Measurements from ENCODE around the gene SLC35G2.
"Not testable (repeated sequence)": the region's sequence is repeated elsewhere in the genome, so short reads cannot be mapped to it uniquely, and the experiment has no call there.

The SLC35G2 gene

GRCh38 chr3:136818769-136819391 is at the start of gene SLC35G2:
SLC35G2 (plus strand) TSS chr3:136819126; CDS start chr3:136854461, 35,335 bp downstream.
- no peak for DNase-seq (ENCODE audit: low read depth, low spot score)

GRCh38 chr3:136772709-136773108 is 46.2 kb upstream of the SLC35G2 start:
- no peak for DNase-seq (ENCODE audit: low read depth, low spot score)

- DNase-seq (ENCODE audit: low read depth, low spot score): no peak
These were observed 40.1 kb upstream of the SLC35G2 start for GRCh38 chr3:136778865-136779264.

GRCh38 chr3:136780741-136781140 is 38.2 kb upstream of the SLC35G2 start:
- DNase-seq (ENCODE audit: low read depth, low spot score): no peak

- peak; percentile 26 for DNase-seq (ENCODE audit: low read depth, low spot score)
These were observed 35.2 kb upstream of the SLC35G2 start for GRCh38 chr3:136783708-136784191.

GRCh38 chr3:136787349-136787748 is 31.6 kb upstream of the SLC35G2 start:
- peak; percentile 58 for DNase-seq (ENCODE audit: low read depth, low spot score)

GRCh38 chr3:136788154-136788553 is 30.8 kb upstream of the SLC35G2 start:
- no peak for DNase-seq (ENCODE audit: low read depth, low spot score)

GRCh38 chr3:136789976-136790375 is 28.9 kb upstream of the SLC35G2 start:
- DNase-seq (ENCODE audit: low read depth, low spot score): no peak

GRCh38 chr3:136790786-136791185 is 28.1 kb upstream of the SLC35G2 start:
- DNase-seq (ENCODE audit: low read depth, low spot score): no peak

GRCh38 chr3:136792556-136793330 is 26.2 kb upstream of the SLC35G2 start:
- no peak for DNase-seq (ENCODE audit: low read depth, low spot score)

- not testable (repeated sequence) for DNase-seq (ENCODE audit: low read depth, low spot score)
These were observed 17.8 kb upstream of the SLC35G2 start for GRCh38 chr3:136801146-136801545.

GRCh38 chr3:136802481-136802996 is 16.4 kb upstream of the SLC35G2 start:
- DNase-seq (ENCODE audit: low read depth, low spot score): no peak

GRCh38 chr3:136804141-136804540 is 14.8 kb upstream of the SLC35G2 start:
- DNase-seq (ENCODE audit: low read depth, low spot score): no peak

GRCh38 chr3:136804813-136805212 is 14.1 kb upstream of the SLC35G2 start:
- DNase-seq (ENCODE audit: low read depth, low spot score): no peak

GRCh38 chr3:136805795-136806194 is 13.1 kb upstream of the SLC35G2 start:
- no peak for DNase-seq (ENCODE audit: low read depth, low spot score)

- no peak for DNase-seq (ENCODE audit: low read depth, low spot score)
These were observed 7.2 kb upstream of the SLC35G2 start for GRCh38 chr3:136811701-136812100.

- no peak for DNase-seq (ENCODE audit: low read depth, low spot score)
These were observed 1.5 kb upstream of the SLC35G2 start for GRCh38 chr3:136817448-136817847.

- no peak for DNase-seq (ENCODE audit: low read depth, low spot score)
These were observed 646 bp upstream of the SLC35G2 start for GRCh38 chr3:136818191-136818768.

- DNase-seq (ENCODE audit: low read depth, low spot score): peak; percentile 24
These were observed 435 bp downstream of the SLC35G2 start for GRCh38 chr3:136819392-136819730.

GRCh38 chr3:136819731-136820679 is 1.1 kb downstream of the SLC35G2 start:
- DNase-seq (ENCODE audit: low read depth, low spot score): peak; percentile 17

- no peak for DNase-seq (ENCODE audit: low read depth, low spot score)
These were observed 12.5 kb downstream of the SLC35G2 start for GRCh38 chr3:136831461-136831860.
